A204.1 (cell line): Measurements from ENCODE around the gene UGT2A1.

ENCODE experiments used
- FAIRE-seq: peaks from 2 replicates; lab custom pipeline; 2012; peaks lifted over from hg19 to GRCh38; lab: Jason Lieb, UNC

UGT2A1 gene

GRCh38 chr4:69589884-69590283, 63.2 kb downstream of the UGT2A1 start:
- no peak for FAIRE-seq

GRCh38 chr4:69584135-69584534, 68.9 kb downstream of the UGT2A1 start:
- no peak for FAIRE-seq

GRCh38 chr4:69583543-69583942, 69.5 kb downstream of the UGT2A1 start:
- FAIRE-seq = no peak

GRCh38 chr4:69577245-69577644, 75.8 kb downstream of the UGT2A1 start:
- no peak for FAIRE-seq

GRCh38 chr4:69576251-69576877, 76.7 kb downstream of the UGT2A1 start:
- no peak for FAIRE-seq

GRCh38 chr4:69568787-69569186, 84.3 kb downstream of the UGT2A1 start:
- no peak for FAIRE-seq

- no peak for FAIRE-seq
Observed at GRCh38 chr4:69563424-69563823, 89.6 kb downstream of the UGT2A1 start.

- no peak for FAIRE-seq
Observed at GRCh38 chr4:69549651-69550050, 103.4 kb downstream of the UGT2A1 start.

GRCh38 chr4:69546134-69546765, 106.8 kb downstream of the UGT2A1 start:
- FAIRE-seq = no peak
